NCI-H2029 (cell line): ENCODE data around the gene PPEF1.
"Not testable (repeated sequence)": the region's sequence is repeated elsewhere in the genome, so short reads cannot be mapped to it uniquely, and the experiment has no call there.

Experiments
- DNase-seq: peaks from one replicate; lab custom pipeline; 2025; lab: John Stamatoyannopoulos, UW

Gene PPEF1

DNA sequence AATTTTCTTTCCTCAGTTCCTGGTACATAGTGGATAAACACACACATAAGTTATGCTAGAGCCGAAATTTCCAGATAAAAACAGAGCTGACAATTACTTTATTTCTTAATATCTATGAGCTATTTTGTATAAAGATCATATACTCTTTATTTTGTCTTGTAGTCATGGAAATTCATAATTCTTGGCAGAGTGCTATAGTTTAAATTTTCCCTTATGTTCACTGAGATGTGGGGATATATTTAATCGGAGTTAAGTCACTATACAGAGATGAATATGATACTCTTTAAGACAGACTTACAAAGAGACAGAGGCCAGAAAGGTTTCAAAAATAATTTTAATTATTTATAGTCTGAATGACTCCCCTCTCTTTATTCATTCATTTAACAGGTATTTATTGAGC is 89.7 kb downstream of the PPEF1 start:
- no peak for DNase-seq

DNA sequence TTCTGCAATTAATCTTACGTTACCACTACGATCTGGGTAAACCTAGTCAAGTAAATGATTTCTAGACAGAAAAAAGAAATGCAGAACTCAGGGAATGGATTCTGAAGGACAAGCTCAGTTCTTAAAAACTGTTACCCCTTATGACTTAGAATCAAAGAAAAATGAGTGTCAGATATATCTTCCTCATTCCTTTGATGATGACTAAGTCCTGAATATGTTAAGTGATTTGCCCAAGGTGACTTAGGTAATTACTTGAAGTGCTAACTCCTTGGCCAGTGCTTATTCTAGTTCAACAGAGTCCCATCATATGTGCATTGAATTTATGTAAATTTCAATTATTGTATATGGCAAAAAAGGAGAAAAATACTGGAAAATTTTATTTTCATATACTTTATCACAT is 92.5 kb downstream of the PPEF1 start:
- no peak for DNase-seq

DNA sequence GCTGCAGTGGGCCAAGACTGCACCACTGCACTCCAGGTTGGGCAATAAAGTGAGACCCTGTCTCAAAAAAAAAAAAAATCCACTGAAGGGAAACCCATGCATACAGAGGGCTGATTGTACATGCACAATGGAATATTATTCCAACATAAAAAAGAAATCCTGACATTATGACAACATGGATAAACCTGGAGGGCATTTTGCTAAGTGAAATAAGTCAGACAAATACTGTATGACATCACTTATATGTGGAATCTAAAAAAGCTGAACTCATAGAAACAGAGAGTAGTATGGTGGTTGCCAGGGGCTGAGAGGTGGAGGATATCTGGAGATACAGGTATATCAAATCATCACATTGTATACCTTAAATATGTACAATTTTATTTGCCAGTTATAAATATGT is 102.2 kb downstream of the PPEF1 start:
- no peak for DNase-seq

DNA sequence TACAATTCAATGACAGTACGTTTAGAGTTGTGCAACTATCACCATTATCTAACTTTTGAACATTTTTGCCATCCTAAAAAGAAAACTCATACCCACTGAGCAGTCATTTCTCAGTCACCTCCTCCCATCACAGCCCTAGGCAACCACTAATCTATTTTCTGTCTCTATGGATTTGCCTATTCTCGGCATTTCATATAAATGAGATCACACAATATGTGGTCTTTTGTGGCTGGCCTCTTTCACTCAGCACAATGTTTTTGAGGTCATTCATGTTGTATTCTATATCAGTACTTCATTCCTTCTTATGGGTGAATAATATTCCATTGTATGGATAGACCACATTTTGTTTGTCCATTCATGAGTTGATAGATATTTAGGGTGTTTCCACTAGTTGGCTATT is 103.0 kb downstream of the PPEF1 start:
- no peak for DNase-seq

DNA sequence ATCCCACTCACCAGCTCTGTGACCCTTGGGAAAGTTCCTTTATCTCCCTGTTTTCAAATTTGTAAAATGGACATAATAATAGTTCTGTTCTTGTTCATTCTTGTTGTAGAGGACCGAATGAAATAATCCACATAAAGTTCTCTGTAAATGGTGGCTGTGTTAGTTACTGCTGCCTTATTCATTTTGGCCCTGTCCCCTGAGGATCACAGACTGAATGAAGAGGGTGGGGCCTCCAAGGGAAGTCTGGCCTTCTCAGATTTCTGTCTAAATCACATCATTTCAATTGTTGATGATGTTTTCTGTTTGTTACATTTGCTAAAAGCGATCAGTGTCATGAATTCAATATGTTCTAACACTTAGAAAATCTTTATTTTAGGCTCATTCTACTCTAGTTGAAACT is 117.9 kb downstream of the PPEF1 start:
- no peak for DNase-seq

DNA sequence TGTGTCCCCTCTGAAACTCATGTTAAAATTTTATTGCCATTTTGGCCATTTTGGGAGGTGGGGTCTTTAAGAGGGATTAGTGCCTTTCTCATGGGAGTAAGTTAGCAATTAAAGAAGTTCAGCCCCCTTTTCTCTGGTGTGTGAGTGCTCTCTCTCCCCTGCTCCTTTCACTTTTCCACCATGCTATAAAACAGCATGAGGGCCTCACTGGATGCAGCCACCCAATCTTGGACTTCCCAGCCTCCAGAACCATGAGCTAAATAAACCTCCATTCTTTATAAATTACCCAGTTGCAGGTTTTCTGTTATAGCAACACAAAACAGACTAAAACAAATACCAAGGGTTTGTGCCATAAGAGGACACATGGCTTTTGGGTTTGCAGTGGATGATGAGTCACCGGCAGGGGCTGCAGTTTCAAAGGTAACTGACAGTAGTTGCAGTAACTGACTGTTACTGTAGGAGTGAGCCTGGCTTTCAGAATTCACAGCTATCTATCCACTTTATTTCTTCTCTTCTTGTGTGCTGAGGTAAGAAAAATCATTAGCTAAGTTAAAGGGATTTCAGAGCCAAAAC is 121.5 kb downstream of the PPEF1 start:
- DNase-seq, result no peak

DNA sequence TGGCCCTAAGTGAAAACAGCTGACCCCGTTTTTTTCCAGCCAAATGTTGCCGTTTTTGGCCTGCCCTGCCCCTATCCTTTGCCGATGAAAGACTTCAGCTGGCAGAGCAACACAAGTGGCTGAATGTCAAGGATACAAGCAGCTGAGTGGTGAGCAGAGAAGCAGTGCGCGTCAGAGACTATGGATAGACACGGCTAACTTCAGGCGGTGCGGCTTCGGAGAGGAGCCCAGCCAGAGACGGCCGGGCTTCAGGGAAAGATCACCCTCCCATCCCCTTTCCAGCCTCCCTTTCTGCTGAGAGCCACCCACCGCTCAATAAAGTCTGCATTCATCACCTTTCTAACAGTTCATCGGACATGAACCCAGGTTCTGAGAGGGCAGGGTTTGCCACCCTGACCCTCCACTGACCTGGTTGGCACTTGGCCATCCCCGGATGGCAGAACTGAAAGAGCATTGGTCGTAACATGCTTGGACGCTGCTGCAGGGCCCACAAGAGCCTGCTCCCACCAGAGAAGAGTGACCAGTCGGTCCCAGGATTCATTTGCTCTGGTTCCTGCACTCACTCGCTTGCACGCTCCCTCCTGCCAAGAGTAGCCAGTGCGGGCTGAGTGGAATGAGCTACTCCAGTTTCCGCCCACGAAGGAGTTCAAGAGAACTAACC is 125.8 kb downstream of the PPEF1 start:
- DNase-seq, result no peak

DNA sequence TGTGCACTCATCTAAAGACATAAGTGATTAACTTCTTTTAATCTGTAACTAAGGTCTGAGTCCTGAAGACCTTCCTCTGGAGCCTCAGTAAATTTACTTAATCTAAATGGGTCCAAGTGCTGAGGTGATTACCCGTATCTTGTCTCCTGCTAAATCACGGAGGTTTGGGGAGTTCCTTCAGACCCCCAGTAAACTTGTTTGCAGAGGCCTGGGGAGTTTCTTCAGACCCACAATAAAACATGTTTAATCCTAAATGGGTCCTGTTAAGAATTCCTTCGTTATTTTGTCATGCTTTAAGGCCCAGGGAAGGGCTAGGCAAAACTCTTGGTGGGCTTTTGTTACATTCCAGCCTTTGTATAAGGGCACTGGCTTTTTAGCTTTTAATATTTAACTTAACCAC is 140.5 kb downstream of the PPEF1 start:
- not testable (repeated sequence) for DNase-seq

DNA sequence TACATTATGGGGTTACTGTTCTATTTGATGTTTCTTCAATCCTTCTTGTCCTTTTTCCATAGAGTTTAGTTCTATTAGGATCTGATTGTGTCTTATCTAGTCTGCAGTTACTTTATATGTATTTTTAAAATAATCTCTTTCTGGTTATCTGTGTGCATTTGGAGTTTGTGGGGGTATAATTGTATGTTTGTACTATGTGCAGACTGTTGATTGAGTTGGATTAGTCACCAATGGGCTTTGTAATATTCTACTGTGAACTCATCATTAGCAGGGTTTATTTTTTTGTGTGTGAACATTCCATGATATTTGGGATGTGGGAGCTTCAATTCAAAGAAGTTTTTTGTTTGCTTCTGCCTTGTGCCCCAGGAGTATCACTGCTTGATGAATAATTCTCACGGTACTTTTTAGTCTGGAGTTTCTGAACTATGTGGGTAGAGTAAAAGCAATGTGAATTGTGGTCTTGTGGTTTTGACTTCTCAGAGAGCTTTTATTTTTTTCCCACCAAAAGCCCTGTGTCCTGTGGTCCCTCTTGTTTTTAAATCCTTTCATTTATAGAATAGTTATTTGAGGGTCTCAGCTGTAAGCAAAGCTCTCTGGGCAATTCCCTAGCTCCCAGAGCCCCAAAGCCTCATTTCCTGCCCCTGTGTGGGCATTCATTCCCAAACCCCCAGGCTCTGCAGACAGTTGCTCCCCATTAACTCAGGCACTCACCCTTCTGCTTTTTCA is 148.6 kb downstream of the PPEF1 start:
- DNase-seq, result no peak

DNA sequence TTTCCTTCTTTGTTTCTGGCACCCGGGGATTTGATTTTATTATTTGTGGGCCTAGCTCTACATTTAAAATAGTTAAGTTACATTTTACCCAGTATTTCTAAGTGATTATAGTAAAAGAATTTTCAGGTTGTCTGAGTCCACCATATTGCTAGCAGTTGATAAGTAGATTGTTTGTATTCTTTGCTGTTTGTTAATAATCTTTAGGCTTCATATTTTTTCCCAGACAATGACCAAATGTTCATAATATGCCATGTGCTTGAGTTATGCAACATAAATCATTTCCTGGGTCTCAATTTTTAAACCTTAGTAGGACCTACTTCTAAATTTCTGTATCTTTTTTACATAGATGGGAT is 149.2 kb downstream of the PPEF1 start:
- no peak for DNase-seq

DNA sequence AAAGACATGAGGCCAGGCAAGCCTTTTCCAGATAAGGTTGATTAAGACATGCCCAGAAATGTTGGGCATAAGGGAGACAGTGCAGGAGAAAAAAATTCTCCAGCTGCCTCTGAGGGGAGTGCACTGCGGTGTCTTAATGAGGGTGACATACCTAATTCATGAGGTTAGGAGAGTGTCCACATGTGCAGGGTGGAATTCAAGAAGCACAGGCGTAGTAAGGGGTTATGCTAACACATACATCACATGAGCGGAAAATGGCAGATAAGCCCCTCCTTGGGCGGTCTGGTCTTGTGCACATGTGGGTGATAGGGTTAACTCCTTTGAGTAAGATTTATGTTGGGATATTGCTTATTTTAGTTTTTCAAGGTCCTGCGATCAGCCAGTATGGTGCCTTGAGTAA is 154.1 kb downstream of the PPEF1 start:
- no peak for DNase-seq

DNA sequence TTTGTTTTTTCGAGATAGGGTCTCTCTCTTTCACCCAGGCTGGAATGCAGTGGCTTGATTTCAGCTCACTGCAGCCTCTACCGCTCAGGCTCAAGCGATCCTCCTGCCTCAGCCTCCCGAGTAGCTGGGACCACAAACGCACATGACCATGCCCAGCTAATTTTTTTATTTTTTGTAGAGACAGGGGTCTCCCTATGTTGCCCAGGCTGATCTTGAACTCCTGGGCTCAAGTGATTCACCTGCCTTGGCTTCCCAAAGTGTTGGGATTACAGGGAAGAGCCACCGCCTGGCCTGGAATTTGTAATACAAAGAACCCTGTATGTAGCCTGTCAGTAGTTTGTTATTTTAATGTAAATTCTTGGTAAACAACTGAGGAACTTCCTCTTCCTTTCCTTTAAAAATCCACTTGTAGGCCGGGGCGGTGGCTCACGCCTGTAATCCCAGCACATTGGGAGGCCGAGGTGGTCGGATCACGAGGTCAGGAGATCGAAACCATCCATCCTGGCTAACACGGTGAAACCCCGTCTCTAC is 157.0 kb downstream of the PPEF1 start:
- no peak for DNase-seq

DNA sequence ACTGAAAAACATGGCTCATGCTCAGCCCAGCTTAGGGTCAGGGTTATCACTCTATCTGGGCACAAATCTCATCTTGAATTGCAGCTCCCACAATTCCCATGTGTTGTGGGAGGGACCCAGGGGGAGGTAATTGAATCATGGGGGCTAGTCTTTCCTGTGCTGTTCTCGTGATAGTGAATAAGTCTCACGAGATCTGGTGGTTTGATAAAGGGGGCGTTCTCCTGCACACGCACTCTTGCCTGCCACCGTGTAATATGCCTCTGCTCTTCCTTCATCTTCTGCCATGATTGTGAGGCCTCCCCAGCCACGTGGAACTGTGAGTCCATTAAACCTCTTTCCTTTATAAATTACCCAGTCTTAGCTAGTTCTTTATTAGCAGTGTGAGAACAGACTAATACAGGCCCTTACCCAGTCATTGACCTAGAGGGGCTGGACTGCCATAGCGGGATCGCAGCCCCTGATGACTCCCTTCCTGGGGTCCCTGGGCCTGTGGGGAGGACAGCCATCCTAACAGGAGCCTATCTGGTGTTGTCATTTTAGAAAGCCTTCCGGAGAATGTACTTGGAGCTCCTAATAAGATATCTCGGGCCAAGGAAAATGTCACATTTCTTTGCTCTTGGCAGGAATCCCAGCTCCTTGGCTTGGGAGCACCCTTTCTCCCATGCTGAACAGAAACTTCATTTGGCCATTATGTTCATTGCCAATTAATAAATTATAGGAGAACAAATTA is 163.9 kb downstream of the PPEF1 start:
- no peak for DNase-seq

DNA sequence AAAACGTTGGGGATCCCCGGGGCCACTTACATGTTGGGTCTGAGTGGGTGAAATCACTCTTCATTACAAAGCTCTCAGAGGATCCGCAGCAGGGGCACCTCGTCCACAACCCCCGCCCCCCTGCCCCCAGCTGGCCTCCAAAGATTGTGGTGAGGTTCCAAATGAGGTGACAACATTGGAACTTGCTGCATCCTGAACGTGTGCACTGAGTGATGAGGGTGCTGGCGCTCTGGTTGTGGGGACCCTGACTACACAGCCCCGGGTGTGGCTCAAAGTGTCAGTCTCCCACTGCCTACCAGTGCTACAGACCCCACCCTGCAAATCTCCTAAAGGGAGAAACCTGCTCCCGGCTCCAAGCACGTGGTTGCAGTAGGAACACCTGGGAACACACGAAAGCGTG is 164.5 kb downstream of the PPEF1 start:
- DNase-seq, result no peak

DNA sequence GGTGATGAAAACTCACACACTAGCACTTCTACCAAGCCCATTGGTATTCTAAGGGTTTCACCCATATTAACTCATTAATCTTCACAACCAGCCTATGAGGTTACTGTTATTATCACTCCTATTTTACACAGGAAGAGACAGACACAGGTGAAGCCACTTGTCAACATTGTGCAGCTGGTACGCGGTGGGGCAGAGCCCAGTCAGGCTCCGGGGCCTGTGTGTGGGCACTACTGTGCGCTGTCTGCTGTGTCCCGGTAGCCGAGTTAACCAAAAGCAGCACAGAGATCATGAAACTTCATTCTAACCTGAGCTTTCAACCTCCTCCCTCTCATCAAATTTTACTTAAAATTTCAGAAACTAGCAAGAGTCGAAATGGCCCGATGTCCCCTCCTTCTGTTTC is 165.2 kb downstream of the PPEF1 start:
- DNase-seq, result no peak

DNA sequence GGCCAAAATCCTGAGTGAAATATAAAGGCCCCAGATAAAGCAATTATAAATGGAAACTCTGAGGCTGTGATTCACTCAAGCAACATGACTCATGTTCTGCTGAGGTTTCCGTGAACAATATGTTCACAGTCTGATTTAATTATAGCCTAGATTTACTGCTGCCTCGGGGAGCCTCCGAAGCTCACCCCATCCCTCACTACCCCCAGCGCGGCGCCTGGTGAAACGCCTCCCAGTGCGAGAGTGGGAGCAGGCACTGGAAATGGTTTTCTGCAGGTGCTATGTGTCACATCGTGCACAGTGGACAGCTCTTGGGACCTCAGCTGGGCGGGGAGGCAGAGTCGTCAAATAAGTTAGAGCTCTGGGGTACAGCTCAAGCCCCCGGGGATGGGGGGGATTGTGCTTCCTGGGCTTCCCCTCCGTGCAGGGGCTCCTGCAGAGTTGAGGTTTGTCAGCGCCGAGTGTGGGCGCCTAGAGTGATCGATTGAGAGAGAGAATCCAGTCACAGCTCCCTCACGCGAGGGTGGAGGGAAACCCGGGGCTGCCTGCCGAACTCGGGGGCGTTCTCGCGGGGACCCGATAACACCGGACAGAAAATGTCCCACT is 165.8 kb downstream of the PPEF1 start:
- DNase-seq, result no peak

DNA sequence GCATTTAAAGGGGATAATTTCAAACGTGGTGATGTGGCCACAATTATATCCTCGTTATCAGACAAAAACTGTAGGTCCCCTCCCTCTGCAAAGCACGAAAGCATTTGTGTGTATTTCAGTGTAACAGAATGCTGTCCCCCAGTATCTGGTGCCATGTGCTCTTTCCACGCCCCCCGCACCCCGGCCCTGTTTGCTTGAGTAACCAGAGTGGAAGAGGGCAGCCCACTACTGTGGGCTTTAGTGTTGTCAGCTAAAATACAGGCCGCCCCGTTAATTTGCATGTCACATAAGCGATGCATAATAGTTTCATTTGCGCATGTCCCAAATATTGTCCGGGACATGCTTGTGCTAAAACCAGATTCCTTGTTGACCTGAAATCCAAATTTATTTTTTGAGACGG is 166.4 kb downstream of the PPEF1 start:
- no peak for DNase-seq

DNA sequence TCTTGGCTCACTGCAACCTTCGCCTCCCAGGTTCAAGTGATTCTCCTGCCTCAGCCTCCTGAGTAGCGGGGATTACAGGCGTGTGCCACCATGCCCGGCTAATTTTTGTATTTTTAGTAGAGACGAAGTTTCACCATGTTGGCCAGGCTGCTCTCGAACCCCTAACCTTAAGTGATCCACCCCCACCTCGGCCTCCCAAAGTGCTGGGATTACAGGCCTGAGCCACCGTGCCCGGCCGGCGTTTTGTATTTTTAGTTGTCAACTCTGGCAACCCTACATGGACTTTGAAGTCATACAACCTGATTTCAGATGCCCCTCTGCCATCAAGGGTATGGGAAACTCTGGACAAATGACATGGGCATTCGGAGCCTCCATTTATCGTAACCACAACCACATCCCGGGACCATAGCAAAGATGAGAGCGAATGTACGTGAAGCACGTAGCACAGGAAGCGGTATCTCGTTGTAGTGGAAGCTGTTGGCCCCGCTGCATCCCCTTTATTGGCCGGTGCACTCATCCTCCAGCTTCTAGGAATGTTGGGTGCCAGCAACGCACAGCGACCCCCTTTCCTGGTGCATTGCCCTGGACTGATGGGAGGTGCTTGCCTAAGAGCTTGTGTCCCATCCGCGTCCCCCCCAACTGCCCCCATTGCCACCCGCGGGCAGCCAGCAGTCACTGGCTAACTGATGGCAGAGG is 167.3 kb downstream of the PPEF1 start:
- DNase-seq, result no peak

DNA sequence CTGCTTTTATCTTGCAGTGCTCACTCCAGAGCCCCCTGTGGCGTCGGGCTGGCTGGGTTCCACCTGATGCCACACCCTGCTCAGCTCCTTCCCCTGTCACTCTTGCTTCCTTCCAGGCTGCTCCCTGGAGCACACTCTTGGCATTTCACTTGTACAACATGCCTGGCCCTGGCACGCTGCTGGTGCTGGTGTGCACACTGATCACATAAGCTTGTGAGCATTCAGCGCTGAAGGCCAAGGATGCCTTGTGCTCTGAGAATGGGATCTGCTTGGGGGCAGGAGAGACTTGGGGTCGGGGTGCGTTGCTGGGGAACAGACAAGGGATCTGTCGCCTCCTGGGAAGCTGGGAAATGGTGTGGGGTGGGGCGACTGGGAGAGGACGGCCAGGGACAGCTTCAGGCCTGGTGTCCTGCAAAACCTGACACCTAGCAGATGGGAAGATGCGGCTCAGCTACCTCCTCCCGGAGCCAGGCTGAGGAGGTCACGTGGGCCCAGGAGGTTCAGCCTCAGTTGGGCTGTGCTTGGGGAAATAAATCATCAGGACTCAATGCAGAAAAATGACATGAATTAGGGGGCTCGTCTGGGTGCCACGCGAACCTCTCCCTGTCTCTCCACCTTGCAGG is 167.9 kb downstream of the PPEF1 start:
- DNase-seq, result no peak

DNA sequence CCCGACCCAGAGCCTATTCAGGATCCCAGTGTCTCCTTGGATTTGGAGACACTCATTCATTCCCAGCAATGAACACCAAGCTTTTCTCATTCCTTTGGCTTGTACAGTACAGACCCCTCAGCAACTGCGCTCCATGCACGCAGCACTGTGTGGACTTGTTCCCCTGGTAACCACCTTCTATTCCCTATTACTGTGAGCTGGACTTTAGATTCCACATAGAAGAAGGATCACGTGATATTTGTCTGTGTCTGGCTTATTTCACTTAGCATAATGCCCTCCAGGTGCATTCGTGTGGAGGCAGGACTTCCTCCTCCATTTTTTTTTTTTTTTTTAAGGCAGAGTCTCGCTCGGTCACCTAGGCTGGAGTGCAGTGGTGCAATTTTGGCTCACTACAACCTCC is 170.0 kb downstream of the PPEF1 start:
- no peak for DNase-seq
